Measurements from ENCODE around the gene ARRB1. TPM values are rescaled to one million over a fixed set of nuclear protein-coding genes. Genes with fewer than 3 reads are reported as not detected.

ARRB1 gene
- total RNA-seq, 1 experiment from 2014 or later = 90.1 TPM

- TF ChIP-seq NFE2L1 (CRISPR knock-in tag; IDR thresholded peaks at IDR 0.05) = peak; percentile 59; the same call in 1 of the 2 replicates
- no peak for TF ChIP-seq ZNF219 (CRISPR knock-in tag; IDR thresholded peaks at IDR 0.05; ENCODE audit: borderline replicate concordance)
- no peak for TF ChIP-seq CREB1 (CRISPR knock-in tag; IDR thresholded peaks at IDR 0.05)
- no peak for TF ChIP-seq MXD4 (CRISPR knock-in tag; IDR thresholded peaks at IDR 0.05; ENCODE audit: borderline replicate concordance)
- 0 out of 2 replicates have a peak, but pooled peaks have one; percentile 54 for TF ChIP-seq FOXP4 (CRISPR knock-in tag; IDR thresholded peaks at IDR 0.05)
- no peak for TF ChIP-seq ZNF138 (CRISPR knock-in tag; conservative IDR thresholded peaks at IDR 0.05)
- TF ChIP-seq JUN (CRISPR knock-in tag; IDR thresholded peaks at IDR 0.05) = peak; percentile 66; the same call in 1 of the 2 replicates
- TF ChIP-seq HMGXB4 (CRISPR knock-in tag; IDR thresholded peaks at IDR 0.05) = peak; percentile 58; the same call in 1 of the 2 replicates
- TF ChIP-seq OVOL2 (CRISPR knock-in tag; IDR thresholded peaks at IDR 0.05; ENCODE audit: borderline replicate concordance) = no peak
- no peak for TF ChIP-seq ZSCAN18 (CRISPR knock-in tag; IDR thresholded peaks at IDR 0.05)
- peak; percentile 75; the same call in 1 of the 2 replicates for TF ChIP-seq E2F4 (CRISPR knock-in tag; IDR thresholded peaks at IDR 0.05; ENCODE audit: borderline replicate concordance, low read depth)
- TF ChIP-seq GABPB1 (CRISPR knock-in tag; IDR thresholded peaks at IDR 0.05) = peak; percentile 80
- peak; percentile 44; the same call in 1 of the 2 replicates for TF ChIP-seq SMAD3 (CRISPR knock-in tag; IDR thresholded peaks at IDR 0.05; ENCODE audit: borderline replicate concordance)
- no peak for TF ChIP-seq ZNF423 (CRISPR knock-in tag; IDR thresholded peaks at IDR 0.05)
- no peak for TF ChIP-seq FOXJ3 (CRISPR knock-in tag; IDR thresholded peaks at IDR 0.05; ENCODE audit: borderline replicate concordance)
- no peak for TF ChIP-seq PRRX2 (CRISPR knock-in tag; IDR thresholded peaks at IDR 0.05)
- no peak for TF ChIP-seq AFF4 (CRISPR knock-in tag; IDR thresholded peaks at IDR 0.05; ENCODE audit: borderline replicate concordance)
- no peak for TF ChIP-seq ZBTB21 (CRISPR knock-in tag; IDR thresholded peaks at IDR 0.05; ENCODE audit: borderline replicate concordance)
- TF ChIP-seq KAT7 (CRISPR knock-in tag; IDR thresholded peaks at IDR 0.05; ENCODE audit: borderline replicate concordance) = 0 out of 2 replicates have a peak, but pooled peaks have one; percentile 85
- 0 out of 2 replicates have a peak, but pooled peaks have one; percentile 47 for TF ChIP-seq FOXK1 (CRISPR knock-in tag; IDR thresholded peaks at IDR 0.05)
- no peak for TF ChIP-seq RELA (CRISPR knock-in tag; IDR thresholded peaks at IDR 0.05; ENCODE audit: borderline replicate concordance)
- TF ChIP-seq PREB (CRISPR knock-in tag; IDR thresholded peaks at IDR 0.05; ENCODE audit: borderline replicate concordance) = no peak
- TF ChIP-seq MAX (CRISPR knock-in tag; IDR thresholded peaks at IDR 0.05) = peak; percentile 94
- TF ChIP-seq TEAD4 (CRISPR knock-in tag; IDR thresholded peaks at IDR 0.05) = peak; percentile 76; the same call in 1 of the 2 replicates
- TF ChIP-seq MYBL2 (CRISPR knock-in tag; IDR thresholded peaks at IDR 0.05) = peak; percentile 90
- TF ChIP-seq CREM (CRISPR knock-in tag; IDR thresholded peaks at IDR 0.05) = peak; percentile 90
Measured at GRCh38 chr11:75399344-75400145, 48.1 kb upstream of the ARRB1 start, which contains the start of gene RPS3 (continued).
